ENCODE results near the gene DPYSL4. TPM values are rescaled to one million over a fixed set of nuclear protein-coding genes. Genes with fewer than 3 reads are reported as not detected.
A peak's percentile ranks its signal among the peaks of the same experiment; 100 is the strongest.

The DPYSL4 gene
- total RNA-seq, 2 donors from 2014 or later = 3.4 to 4.1 TPM

GRCh38 chr10:132183046-132183445 is 3.7 kb upstream of the DPYSL4 start:
- H3K9me3 ChIP-seq = no peaks in the 10 kb centered on the region
- peaks cover 0 to 27% of the 10 kb centered on the region in 2 donors for H3K4me1 ChIP-seq
- no peak overlapping the region for H3K27ac ChIP-seq
- no peaks in the 10 kb centered on the region for H3K36me3 ChIP-seq
- H3K27me3 ChIP-seq = peaks cover 14 to 27% of the 10 kb centered on the region in 2 donors
- no peak for DNase-seq (ENCODE audit: low spot score)
- H3K4me3 ChIP-seq = no peak overlapping the region
- no peak for TF ChIP-seq CTCF (IDR thresholded peaks at IDR 0.05)

- TF ChIP-seq CTCF (IDR thresholded peaks at IDR 0.05) = no peak
- Histone ChIP-seq H3K27ac (no peak overlapping the region), H3K36me3 (no peaks in the 10 kb centered on the region), H3K4me1 (peaks cover 0 to 33% of the 10 kb centered on the region in 2 donors), H3K4me3 (peak overlapping the region in 1 of 2 donors; percentile 50), H3K27me3 (peaks cover 19 to 28% of the 10 kb centered on the region in 2 donors), H3K9me3 (no peaks in the 10 kb centered on the region)
- no peak for DNase-seq (ENCODE audit: low spot score)
These were observed 1.7 kb upstream of the DPYSL4 start for GRCh38 chr10:132184816-132185593.

GRCh38 chr10:132185601-132186487 is 904 bp upstream of the DPYSL4 start:
- Histone ChIP-seq H3K36me3 (no peaks in the 10 kb centered on the region), H3K27ac (no peak overlapping the region), H3K4me1 (peaks cover 0 to 33% of the 10 kb centered on the region in 2 donors), H3K9me3 (no peaks in the 10 kb centered on the region), H3K4me3 (peak overlapping the region; percentile 20 to 50), H3K27me3 (peaks cover 19 to 28% of the 10 kb centered on the region in 2 donors)
- DNase-seq (ENCODE audit: low spot score) = no peak
- no peak for TF ChIP-seq CTCF (IDR thresholded peaks at IDR 0.05)

GRCh38 chr10:132187430-132188138 is 836 bp downstream of the DPYSL4 start:
- no peak for TF ChIP-seq CTCF (IDR thresholded peaks at IDR 0.05)
- peaks cover 19 to 28% of the 10 kb centered on the region in 2 donors for H3K27me3 ChIP-seq
- no peak overlapping the region for H3K27ac ChIP-seq
- peak overlapping the region; percentile 40 to 50 for H3K4me3 ChIP-seq
- H3K4me1 ChIP-seq = peaks cover 0 to 38% of the 10 kb centered on the region in 2 donors
- no peak for DNase-seq (ENCODE audit: low spot score)
- no peaks in the 10 kb centered on the region for H3K36me3 ChIP-seq
- no peaks in the 10 kb centered on the region for H3K9me3 ChIP-seq

GRCh38 chr10:132188331-132188730 is 1.6 kb downstream of the DPYSL4 start:
- no peak for TF ChIP-seq CTCF (IDR thresholded peaks at IDR 0.05)
- peaks cover 0 to 44% of the 10 kb centered on the region in 2 donors for H3K4me1 ChIP-seq
- H3K36me3 ChIP-seq = no peaks in the 10 kb centered on the region
- no peak overlapping the region for H3K4me3 ChIP-seq
- no peak for DNase-seq (ENCODE audit: low spot score)
- peaks cover 19 to 28% of the 10 kb centered on the region in 2 donors for H3K27me3 ChIP-seq
- H3K9me3 ChIP-seq = no peaks in the 10 kb centered on the region
- H3K27ac ChIP-seq = no peak overlapping the region
